Mesodermal cell (in vitro differentiated cells): ENCODE results near the gene TSC1.

Experiments used
- H3K27ac ChIP-seq: 2 replicates; pipeline ENCODE4 v1.7.0; 2013; ENCODE audit warnings: mild to moderate bottlenecking, low read depth, low read length, moderate library complexity; ENCODE audit not compliant: severe bottlenecking
- H3K36me3 ChIP-seq: 2 replicates; pipeline ENCODE4 v1.7.1; 2013; ENCODE audit warnings: mild to moderate bottlenecking, low read length, moderate library complexity; ENCODE audit not compliant: control insufficient read depth, insufficient read depth
- H3K4me1 ChIP-seq: one replicate; pipeline ENCODE4 v1.7.1; 2013; ENCODE audit warnings: mild to moderate bottlenecking, low read length; ENCODE audit not compliant: insufficient read depth, control insufficient read depth, poor library complexity, severe bottlenecking
- H3K4me3 ChIP-seq: 2 replicates; pipeline ENCODE4 v1.7.0; 2013; ENCODE audit warnings: low read length, control low read depth, mild to moderate bottlenecking; ENCODE audit not compliant: insufficient read depth, poor library complexity, severe bottlenecking; ENCODE audit errors: extremely low read depth
- H3K9me3 ChIP-seq: 2 replicates; pipeline ENCODE4 v1.7.1; 2013; ENCODE audit warnings: mild to moderate bottlenecking, low read length, moderate library complexity; ENCODE audit not compliant: control insufficient read depth
- WGBS, 2 experiments: methylation state at CpG; one replicate each; pipeline ENCODE4 v1.1.5; 2013; ENCODE audit warnings: missing lambda C conversion rate in 2 of 2; ENCODE audit not compliant: insufficient coverage in 2 of 2; 5-methylcytosine and 5-hydroxymethylcytosine counted together

The TSC1 gene

GRCh38 chr9:132842124-132843044 is 102.0 kb downstream of the TSC1 start:
- WGBS, 2 experiments: 96 to 100% methylated on average over 4 of the region's 5 CpGs
- no peaks in the 10 kb centered on the region for H3K36me3 ChIP-seq
- no peaks in the 10 kb centered on the region for H3K9me3 ChIP-seq
- H3K4me3 ChIP-seq: no peak overlapping the region
- no peak overlapping the region for H3K27ac ChIP-seq
- H3K4me1 ChIP-seq: no peaks in the 10 kb centered on the region
